ENCODE data around the gene WDR90. TPM values are rescaled to one million over a fixed set of nuclear protein-coding genes. Genes with fewer than 3 reads are reported as not detected.

Gene WDR90
- total RNA-seq, 1 experiment from 2014 or later = 57.8 TPM

DNA sequence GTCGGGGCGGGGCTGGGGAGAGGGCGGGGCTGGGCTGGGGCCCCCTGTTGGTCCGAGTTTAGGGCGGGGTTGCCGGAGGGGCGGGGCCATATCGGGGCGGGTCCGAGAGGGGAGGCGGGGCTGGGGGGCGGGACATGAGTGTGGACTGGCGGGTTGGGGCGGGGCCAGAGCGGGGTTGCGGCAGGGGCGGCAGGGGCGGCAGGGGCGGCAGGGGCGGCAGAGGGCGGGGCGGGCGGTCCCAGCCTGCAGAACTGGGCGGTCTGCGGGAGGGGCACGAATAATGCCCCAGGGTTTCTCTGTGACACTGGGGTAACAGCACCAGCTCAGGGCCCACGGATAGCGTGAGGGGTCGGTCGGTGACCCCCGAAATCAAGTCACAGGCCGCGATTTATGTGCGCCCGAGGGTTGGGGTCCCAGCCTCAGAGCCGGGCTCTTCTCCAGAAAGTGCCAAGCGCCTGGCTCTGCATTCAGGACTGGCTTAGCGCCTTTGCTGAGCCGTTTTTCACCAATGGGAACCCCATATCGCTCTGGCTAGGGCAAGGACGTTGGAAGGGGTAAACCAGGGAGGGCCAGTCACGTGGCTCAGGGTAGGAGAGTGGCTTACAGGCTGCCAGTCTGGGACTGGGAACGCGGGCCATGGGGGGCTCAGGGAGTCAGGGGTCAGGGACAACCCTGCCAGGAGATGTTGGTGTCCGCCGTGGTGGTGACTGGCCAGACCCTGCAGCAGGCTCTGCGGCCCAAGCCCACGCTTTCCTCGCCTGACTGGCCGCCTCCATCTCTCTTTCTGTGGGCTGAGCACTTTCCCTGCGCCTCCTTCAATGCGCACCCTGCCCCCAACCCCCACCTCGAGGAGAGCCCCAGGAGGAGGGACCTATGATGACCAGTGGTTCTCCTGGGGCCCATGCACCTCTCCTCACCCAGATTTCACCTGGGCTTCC, 11.8 kb upstream of the WDR90 start:
- ChIA-PET CTCF (interaction anchor here (0.9 to 1.3 kb wide), 2 partner anchors 47 to 110 kb away, joined by 4 to 5 read pairs; partner anchors contain the start of gene CAPN15), POLR2A (no interaction called here)
- DNase-seq = peak; percentile 84 to 90
- Histone ChIP-seq H3K27me3 (replicated peaks; ENCODE audit: control insufficient read depth, insufficient read depth, low read length) (no peaks in the 10 kb centered on the region), H3K4me3 (ENCODE audit: low read depth, low read length) (peak overlapping the region; percentile 73), H3K36me3 (ENCODE audit: control insufficient read depth, insufficient read depth, low read length) (no peaks in the 10 kb centered on the region), H3K4me1 (peaks cover 10% of the 10 kb centered on the region), H3K9me3 (no peaks in the 10 kb centered on the region)
- H3K36me3 Mint-ChIP-seq (ENCODE audit: insufficient read depth, unreplicated experiment) = peaks cover 14% of the 10 kb centered on the region
- H3K4me1 Mint-ChIP-seq (ENCODE audit: low read depth, unreplicated experiment) = no peaks in the 10 kb centered on the region
- no TSS peak for BruUV-seq (replicated peaks)
- no peaks in the 10 kb centered on the region for H3K27me3 Mint-ChIP-seq (ENCODE audit: insufficient read depth, unreplicated experiment)
- intact Hi-C loops (cut with micrococcal nuclease; ENCODE audit: unreplicated experiment) = loop anchor here (2.0 kb wide), 1 partner anchor 49 kb away; no protein-coding TSS in a partner anchor
- H3K9me3 Mint-ChIP-seq (ENCODE audit: unreplicated experiment) = no peaks in the 10 kb centered on the region
- TF ChIP-seq, protein P1, sequence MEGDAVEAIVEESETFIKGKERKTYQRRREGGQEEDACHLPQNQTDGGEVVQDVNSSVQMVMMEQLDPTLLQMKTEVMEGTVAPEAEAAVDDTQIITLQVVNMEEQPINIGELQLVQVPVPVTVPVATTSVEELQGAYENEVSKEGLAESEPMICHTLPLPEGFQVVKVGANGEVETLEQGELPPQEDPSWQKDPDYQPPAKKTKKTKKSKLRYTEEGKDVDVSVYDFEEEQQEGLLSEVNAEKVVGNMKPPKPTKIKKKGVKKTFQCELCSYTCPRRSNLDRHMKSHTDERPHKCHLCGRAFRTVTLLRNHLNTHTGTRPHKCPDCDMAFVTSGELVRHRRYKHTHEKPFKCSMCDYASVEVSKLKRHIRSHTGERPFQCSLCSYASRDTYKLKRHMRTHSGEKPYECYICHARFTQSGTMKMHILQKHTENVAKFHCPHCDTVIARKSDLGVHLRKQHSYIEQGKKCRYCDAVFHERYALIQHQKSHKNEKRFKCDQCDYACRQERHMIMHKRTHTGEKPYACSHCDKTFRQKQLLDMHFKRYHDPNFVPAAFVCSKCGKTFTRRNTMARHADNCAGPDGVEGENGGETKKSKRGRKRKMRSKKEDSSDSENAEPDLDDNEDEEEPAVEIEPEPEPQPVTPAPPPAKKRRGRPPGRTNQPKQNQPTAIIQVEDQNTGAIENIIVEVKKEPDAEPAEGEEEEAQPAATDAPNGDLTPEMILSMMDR (IDR thresholded peaks at IDR 0.05; ENCODE audit: insufficient read depth in 1 of 2, low read depth in 1 of 2, low read length in 1 of 2, severe bottlenecking in 1 of 2, unreplicated experiment in 1 of 2) = no peak
- peak overlapping the region; percentile 93 for H3K4me3 Mint-ChIP-seq (ENCODE audit: unreplicated experiment)
- H3K27ac Mint-ChIP-seq (ENCODE audit: unreplicated experiment) = peak overlapping the region; percentile 98

DNA sequence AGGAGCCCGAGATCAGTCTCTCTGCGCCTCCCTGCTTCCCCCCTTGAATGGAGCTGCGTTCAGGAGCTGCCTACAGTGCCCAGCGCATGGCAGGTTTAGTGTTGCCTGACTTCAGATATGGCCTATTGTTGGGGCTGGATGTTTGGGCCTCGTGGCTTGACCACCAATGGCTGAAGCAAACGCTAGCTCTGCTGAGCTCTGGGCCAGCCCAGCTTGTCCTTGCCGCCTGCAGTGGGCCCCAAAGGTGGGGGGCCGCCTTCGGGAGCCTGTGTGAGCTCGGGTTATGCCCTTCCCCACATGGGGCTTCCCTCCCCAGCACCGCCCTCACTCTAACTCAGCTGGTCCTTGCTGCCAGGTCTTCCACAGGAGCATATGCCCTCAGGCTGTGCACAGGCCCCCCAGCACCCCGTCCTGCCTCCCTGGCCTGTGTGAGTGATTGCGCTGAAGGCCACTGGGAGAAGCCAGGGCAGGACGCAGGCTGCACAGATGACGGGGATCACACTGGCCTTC, 11.1 kb upstream of the WDR90 start:
- POLR2A ChIA-PET = no interaction called here
- peaks cover 14% of the 10 kb centered on the region for H3K36me3 Mint-ChIP-seq (ENCODE audit: insufficient read depth, unreplicated experiment)
- DNase-seq = no peak
- no peaks in the 10 kb centered on the region for H3K9me3 Mint-ChIP-seq (ENCODE audit: unreplicated experiment)
- peaks cover 14% of the 10 kb centered on the region for H3K4me1 ChIP-seq
- BruUV-seq (replicated peaks) = no TSS peak
- H3K4me1 Mint-ChIP-seq (ENCODE audit: low read depth, unreplicated experiment) = no peaks in the 10 kb centered on the region
- CTCF ChIA-PET = no interaction called here
- no peaks in the 10 kb centered on the region for H3K27me3 Mint-ChIP-seq (ENCODE audit: insufficient read depth, unreplicated experiment)
- peak overlapping the region; percentile 93 for H3K4me3 Mint-ChIP-seq (ENCODE audit: unreplicated experiment)
- no peaks in the 10 kb centered on the region for H3K36me3 ChIP-seq (ENCODE audit: control insufficient read depth, insufficient read depth, low read length)
- no peaks in the 10 kb centered on the region for H3K9me3 ChIP-seq
- intact Hi-C loops (cut with micrococcal nuclease; ENCODE audit: unreplicated experiment) = no loop called here
- TF ChIP-seq, protein P1 (IDR thresholded peaks at IDR 0.05; ENCODE audit: insufficient read depth in 1 of 2, low read depth in 1 of 2, low read length in 1 of 2, severe bottlenecking in 1 of 2, unreplicated experiment in 1 of 2) = no peak
- H3K4me3 ChIP-seq (ENCODE audit: low read depth, low read length) = no peak overlapping the region
- H3K27ac Mint-ChIP-seq (ENCODE audit: unreplicated experiment) = no peak overlapping the region
- no peaks in the 10 kb centered on the region for H3K27me3 ChIP-seq (replicated peaks; ENCODE audit: control insufficient read depth, insufficient read depth, low read length)

DNA sequence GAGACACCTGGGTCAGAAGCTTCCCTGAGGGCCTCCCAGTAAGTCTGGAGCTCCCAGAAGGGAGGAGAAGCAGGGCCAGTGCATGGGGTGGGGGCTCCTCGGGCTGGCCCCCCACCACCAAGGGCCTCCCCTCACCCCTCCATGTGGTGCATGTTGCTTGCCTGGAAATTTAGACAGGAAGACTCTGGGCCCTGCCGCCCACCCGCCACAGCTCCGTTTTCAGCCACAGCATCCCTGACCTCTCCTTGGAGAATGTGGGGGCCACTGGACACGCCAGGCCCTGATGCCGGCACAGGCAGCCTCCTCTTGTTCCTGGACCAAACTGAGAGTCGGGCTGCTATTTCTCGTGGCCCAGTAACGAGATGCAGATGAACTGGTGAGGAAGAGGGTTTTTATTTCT, 10.3 kb upstream of the WDR90 start:
- H3K27me3 Mint-ChIP-seq (ENCODE audit: insufficient read depth, unreplicated experiment) = no peaks in the 10 kb centered on the region
- no TSS peak for BruUV-seq (replicated peaks)
- intact Hi-C loops (cut with micrococcal nuclease; ENCODE audit: unreplicated experiment) = no loop called here
- Histone ChIP-seq H3K27me3 (replicated peaks; ENCODE audit: control insufficient read depth, insufficient read depth, low read length) (no peaks in the 10 kb centered on the region), H3K4me3 (ENCODE audit: low read depth, low read length) (no peak overlapping the region), H3K4me1 (peaks cover 15% of the 10 kb centered on the region), H3K9me3 (no peaks in the 10 kb centered on the region), H3K36me3 (ENCODE audit: control insufficient read depth, insufficient read depth, low read length) (no peaks in the 10 kb centered on the region)
- no peak overlapping the region for H3K4me3 Mint-ChIP-seq (ENCODE audit: unreplicated experiment)
- no peaks in the 10 kb centered on the region for H3K4me1 Mint-ChIP-seq (ENCODE audit: low read depth, unreplicated experiment)
- POLR2A ChIA-PET = no interaction called here
- no peak overlapping the region for H3K27ac Mint-ChIP-seq (ENCODE audit: unreplicated experiment)
- DNase-seq = no peak
- TF ChIP-seq, protein P1 (IDR thresholded peaks at IDR 0.05; ENCODE audit: insufficient read depth in 1 of 2, low read depth in 1 of 2, low read length in 1 of 2, severe bottlenecking in 1 of 2, unreplicated experiment in 1 of 2) = no peak
- H3K36me3 Mint-ChIP-seq (ENCODE audit: insufficient read depth, unreplicated experiment) = peaks cover 14% of the 10 kb centered on the region
- CTCF ChIA-PET = no interaction called here
- no peaks in the 10 kb centered on the region for H3K9me3 Mint-ChIP-seq (ENCODE audit: unreplicated experiment)

Data from Caco-2 (cell line).